OCI-M1 (cell line): ENCODE data around the gene PTK7.
"Not testable (repeated sequence)": the region's sequence is repeated elsewhere in the genome, so short reads cannot be mapped to it uniquely, and the experiment has no call there.

ENCODE experiments used
- DNase-seq: peaks from one replicate; lab custom pipeline; 2025; lab: John Stamatoyannopoulos, UW

PTK7 gene

DNA sequence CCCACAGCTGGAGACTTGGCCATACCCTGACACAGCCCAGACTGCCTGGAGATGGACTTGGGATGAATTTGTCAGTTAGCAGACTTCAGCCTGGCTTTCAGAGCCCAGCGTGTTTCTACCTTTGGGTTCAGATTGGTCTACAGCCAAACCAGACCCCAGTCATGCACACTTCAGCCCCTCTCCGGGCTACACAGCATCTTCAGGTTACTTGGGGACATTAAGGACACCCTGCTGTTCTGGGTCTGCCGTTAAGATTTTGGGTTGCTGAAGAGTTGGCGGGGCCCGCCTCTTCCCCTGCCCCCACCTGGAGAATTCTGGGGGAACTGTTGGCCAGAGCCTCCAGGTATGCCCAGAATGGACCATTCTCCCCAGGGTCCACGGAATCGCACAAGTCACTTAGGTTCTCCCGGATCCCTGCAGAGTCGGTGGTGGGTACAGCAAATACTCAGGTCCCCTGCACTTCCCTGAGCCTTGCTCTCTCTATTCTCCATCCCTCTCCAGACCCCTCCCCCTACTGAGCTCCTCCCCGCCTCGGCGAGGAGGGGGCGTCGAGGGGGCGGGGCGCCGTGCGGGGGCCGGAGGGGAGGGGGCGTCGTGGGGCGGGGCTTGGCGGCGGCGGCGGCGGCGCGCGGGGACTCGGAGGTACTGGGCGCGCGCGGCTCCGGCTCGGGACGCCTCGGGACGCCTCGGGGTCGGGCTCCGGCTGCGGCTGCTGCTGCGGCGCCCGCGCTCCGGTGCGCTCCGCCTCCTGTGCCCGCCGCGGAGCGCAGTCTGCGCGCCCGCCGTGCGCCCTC lies at the start of gene PTK7:
PTK7 (plus strand) TSS at position 645 of the 794 bp plus-strand sequence. CDS start 175 bp downstream, outside the sequence.
- DNase-seq: peak; percentile 44

DNA sequence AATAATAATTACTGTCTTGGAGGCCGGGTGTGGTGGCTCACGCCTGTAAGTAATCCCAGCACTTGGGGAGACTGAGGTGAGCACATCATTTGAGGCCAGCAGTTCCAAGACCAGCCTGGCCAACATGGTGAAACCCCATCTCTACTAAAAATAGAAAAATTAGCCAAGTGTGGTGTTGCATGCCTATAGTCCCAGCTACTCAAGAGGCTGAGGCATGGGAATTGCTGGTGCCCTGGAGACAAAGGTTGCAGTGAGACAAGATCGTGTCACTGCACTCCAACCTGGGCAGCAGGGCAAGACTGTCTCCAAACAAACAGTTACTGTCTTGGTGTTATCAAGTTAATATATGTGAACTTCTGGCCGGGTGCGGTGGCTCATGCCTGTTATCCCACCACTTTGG lies 49.7 kb upstream of the PTK7 start:
- DNase-seq: no peak

DNA sequence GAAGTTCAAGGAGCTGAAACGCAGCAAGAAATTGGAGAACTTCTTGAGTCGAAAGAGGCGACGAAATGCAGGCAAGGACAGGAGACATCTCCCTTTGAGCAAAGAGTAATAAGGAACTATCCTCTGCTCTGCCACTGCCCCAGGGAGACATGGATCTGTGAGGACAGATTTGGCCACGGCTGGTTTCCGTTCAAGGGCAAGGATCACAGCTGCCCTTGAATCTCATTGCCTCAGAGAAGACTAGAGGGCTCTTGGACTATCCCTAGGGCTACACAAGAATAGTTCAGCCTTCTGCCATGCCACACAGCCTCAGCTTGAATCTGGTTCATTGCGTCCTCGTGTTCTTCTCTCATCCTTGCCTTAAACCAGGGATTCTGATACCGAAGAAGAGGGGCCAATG lies 47.0 kb upstream of the PTK7 start:
- DNase-seq: no peak

GRCh38 chr6:43032326-43032725 lies 43.8 kb upstream of the PTK7 start:
- DNase-seq: no peak

DNA sequence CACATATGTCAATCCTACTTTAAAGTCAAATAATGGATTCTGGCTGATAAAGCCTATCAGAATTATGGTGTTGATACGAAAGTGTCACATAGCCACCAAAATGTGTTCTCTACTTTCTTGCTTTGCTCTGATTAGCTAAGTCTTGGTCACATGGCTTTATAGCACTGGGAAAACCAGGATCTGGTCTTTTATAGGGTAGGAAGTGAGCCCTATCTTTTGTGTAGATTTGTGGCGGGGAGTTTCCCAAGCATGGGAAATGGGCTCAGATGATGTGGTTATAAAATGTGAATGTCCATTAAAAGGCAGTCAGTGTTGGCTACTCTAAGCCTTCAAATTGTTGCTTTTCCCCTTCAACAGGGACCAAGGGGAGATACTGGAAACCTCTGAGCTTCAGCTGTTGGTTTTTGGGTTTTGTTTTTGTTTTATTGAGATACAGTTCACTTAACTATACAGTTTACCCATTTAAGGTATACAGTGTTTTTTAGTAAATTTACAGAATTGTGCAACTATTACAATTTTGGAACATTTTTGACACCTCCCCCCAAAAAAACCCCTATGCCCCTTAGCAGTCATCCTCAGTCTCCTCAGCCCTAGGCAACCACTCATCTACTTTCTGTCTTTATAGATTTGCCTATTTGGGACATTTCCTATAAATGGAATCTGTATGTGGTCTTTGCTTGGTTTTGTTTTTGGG lies 42.5 kb upstream of the PTK7 start:
- no peak for DNase-seq

DNA sequence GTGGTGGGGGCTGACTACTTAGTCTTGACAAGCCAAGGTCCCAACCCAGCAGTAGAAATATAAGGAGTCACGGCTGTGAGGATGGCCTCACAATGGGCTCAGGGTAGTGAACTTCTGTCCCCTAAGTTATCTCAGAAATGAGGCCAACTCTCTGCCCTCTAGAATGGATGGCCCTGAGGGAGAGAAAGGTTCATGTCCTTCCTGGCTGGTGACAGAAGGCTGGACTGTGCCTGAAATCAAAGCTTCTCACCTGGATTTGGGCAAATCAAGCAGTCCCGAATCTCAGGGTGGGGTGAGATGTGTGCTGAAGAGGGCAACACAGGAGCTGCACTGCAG lies 42.0 kb upstream of the PTK7 start:
- DNase-seq: no peak

GRCh38 chr6:43035495-43036194 lies 40.5 kb upstream of the PTK7 start:
- no peak for DNase-seq

DNA sequence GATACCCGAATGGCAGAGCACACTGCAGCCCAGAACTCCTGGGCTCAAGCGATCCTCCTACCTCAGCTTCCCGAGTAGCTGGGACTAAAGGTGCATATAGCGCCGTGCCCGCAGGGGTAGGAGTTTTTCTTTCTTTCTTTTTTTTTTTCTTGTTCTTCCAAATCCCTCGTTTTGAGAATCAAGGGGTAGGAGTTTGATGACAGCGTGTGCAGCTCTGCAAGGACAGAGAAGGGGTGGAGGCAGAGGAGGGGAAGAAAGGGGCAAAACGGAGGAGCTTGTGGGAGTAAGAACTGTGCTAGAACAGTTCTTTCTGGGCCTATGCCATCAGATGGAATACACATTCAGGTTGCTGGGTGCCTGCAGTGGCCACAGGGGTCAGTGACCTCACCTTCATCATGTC lies 39.4 kb upstream of the PTK7 start:
- DNase-seq: no peak

GRCh38 chr6:43037197-43037596 lies 38.9 kb upstream of the PTK7 start:
- no peak for DNase-seq

- DNase-seq: no peak
Measured at GRCh38 chr6:43037706-43038105, 38.4 kb upstream of the PTK7 start.

GRCh38 chr6:43038727-43039126 lies 37.4 kb upstream of the PTK7 start:
- DNase-seq: no peak

GRCh38 chr6:43040542-43041257 lies 35.4 kb upstream of the PTK7 start:
- no peak for DNase-seq

DNA sequence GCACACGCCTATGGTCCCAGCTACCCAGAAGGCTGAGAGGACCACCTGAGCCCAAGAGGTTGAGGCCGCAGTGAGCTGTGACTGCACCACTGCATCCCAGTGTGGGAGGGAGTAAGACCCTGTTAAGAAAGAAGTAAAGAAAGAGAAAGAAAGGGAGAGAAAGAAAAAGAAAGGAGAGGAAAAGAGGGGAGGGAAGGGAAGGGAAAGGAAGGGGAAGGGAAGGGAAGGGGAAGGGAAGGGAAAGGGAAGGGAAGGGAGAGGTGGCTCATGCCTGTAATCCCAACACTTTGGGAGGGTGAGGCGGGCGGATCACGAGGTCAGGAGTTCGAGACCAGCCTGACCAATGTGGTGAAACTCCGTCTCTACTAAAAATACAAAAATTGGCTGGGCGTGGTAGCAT lies 34.6 kb upstream of the PTK7 start:
- DNase-seq: not testable (repeated sequence)

- DNase-seq: no peak
Measured at GRCh38 chr6:43043310-43043709, 32.8 kb upstream of the PTK7 start.

DNA sequence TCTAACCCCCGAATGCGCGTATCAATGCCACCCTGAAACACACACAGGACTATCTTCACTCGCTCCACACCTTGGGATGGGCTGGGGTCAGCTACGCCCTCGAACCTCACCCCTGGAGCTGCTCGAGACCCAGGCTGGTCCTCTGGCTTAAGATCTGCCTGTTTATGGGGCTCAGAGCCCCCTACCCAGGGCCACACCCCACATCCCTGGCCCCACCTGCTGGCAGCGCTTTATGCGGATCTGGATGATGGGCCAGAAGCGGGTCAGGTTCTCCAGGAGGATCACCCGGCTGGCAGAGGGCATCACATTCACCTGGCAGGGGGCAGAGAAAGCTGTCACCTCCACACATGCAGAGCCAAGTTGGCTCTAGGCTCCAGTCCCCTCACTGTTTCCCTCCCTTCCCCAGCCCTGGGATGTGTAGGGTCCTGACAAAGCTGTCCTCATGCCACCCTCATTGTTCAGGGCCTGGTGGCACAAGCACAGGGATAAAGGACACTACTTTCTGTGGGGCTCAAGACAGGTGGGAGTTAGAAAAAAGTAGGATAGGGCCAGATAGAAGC lies 30.7 kb upstream of the PTK7 start:
- no peak for DNase-seq

GRCh38 chr6:43047998-43048397 lies 28.1 kb upstream of the PTK7 start:
- DNase-seq: no peak

DNA sequence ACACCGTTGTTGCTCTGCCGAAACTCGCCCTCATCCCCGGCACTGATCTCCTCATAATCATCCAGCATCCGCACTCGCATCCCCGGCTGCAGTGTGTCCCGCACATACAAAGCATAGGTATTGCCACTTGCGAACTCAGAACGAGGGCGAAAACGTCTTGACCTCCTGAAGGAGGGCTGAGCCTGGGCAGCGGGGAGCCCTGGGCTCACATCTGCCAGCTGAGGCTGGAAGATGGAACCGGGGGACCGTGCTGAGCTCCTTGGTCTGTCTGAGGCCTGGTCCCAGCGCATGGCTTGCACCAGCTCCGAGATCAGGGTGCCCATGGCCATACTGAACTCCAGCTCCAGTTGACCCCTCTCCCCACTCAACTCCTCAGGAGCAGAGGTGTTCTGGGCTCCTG lies 25.1 kb upstream of the PTK7 start:
- no peak for DNase-seq

GRCh38 chr6:43052225-43052841 lies 23.8 kb upstream of the PTK7 start:
- DNase-seq: no peak

DNA sequence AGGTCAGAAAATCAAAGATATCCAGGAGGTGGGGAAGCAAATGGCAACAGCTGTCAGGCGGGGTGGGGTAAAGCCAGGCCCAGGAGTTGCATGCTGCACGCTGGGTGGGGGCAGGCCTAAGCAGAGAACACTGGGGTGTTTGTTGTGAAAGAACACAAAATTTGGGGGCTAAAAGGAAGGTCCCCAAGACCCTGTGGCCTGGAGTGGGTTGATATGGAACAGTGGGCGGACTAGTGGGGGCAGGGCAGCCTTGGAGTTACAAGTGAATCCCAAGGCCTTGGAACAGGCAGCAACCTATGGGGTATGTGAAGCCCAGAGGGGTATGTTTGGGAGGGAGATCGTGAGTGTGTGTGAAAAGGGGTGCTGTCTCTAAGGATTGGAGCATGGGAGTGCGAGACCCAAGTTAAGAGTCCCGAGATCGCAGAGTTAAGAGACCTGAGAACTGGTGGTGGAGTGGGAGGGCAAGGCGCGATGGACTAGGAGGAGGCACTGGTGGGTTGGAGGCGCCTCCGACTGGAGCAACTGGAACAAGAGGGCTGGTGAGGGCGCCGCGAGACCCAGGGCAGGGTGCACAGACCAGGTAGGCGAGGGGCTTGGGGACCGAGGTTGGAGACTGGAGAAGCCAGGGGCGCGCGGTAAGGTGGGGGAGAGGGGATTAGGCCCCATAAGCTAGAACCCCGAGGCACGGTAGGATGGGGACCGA lies 23.1 kb upstream of the PTK7 start:
- DNase-seq: peak; percentile 68

DNA sequence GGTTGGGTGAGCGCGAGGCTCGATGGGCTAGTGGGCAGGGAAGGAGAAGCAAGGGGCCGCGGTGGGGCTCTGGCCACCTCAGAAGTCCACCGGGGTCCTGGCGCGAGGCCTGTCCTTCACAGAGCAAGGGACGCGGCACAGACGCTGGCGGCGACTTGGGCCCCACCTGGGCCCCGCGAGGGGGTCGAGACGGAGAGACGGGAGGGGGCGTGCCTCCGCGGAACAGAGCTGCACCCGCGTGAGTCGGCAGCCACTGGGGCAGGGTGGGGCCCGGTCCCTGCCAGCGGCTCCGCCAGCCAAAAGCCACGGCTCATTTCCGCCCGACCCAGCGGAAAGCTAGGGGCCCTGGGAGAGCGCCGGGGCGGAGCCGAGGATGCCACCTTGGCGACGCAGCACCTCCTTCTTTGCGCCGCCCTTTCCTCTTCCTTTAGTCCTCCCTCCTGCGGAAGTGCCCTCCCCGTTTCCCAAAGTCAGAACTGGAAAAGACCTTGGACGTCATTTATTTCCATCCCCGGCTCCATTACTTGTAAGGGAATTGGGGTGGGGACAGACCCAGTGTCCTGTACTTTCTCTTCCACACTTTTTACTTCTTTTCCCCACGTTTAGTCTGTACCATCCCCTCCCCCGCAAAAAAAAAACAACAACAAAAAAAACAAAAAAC lies 22.4 kb upstream of the PTK7 start, which contains the start of gene CUL7:
CUL7 (minus strand) TSS at position 307 of the 661 bp plus-strand sequence. CDS start 1,063 bp downstream, outside the sequence.
- peak; percentile 98 for DNase-seq
